GM21423 (cell line): ENCODE data around the gene CIROP.

ENCODE experiments used
- ATAC-seq: cut with Tn5 transposase; IDR thresholded peaks from one replicate; pipeline ENCODE4 v1.9.1; 2021; ENCODE audit warnings: mild to moderate bottlenecking, moderate library complexity; ENCODE audit not compliant: unreplicated experiment

The CIROP gene

DNA sequence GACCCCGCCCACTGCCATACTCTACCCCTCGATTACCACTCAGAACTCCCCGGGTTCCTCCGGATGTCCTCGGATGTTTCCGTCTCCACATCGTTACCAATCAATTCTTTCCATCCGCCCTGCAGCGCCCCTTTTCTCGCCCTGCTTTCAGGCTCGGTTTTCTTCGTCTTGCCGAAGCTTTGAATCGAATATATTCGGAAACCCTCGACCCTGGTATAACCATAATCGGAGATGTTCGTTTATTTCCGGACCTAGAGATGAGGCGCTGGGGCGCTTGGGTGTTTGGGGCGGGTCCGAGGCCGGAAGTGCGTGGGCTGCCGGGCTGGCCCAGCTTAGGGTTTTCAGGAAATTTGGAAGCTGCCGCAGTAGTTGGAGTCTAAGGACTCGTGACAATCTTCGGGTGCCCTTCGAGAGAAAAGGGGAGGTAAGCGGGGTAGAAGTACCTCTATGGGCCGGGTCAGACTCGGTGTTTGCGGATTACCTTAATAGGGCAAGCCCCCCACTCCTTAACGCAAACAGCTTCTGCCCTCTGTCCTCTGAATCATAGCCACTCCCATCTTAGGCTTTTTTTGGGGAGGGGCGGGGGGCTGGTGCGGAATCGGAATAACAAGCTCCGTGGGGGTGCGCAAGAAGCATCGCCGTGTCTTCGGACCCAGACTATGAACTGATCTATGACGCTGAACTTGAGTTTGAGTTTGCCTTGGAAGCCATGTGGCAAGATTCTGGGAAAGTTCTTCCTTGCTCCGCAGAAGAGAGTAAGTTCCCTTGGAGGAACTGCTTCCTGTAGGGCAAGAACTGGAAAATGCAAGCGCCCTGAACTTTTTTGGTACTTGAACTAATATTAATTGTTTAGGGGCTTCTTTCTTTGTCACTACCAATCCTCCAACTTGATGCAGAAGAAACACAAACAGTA lies 9.3 kb downstream of the CIROP start, which contains the start of gene C14orf119:
Gene C14orf119, plus strand, starts transcription at position 310 of the 913 bp plus-strand sequence. CDS start 2,154 bp downstream, outside the sequence.
- ATAC-seq = peak; percentile 91

- ATAC-seq = peak; percentile 33
Measured at GRCh38 chr14:23094666-23095195, 10.1 kb downstream of the CIROP start, which contains the start of gene ACIN1. Gene ACIN1, minus strand, starts transcription at chr14:23095136. Its CDS starts 24 bp downstream, at chr14:23095112.

DNA sequence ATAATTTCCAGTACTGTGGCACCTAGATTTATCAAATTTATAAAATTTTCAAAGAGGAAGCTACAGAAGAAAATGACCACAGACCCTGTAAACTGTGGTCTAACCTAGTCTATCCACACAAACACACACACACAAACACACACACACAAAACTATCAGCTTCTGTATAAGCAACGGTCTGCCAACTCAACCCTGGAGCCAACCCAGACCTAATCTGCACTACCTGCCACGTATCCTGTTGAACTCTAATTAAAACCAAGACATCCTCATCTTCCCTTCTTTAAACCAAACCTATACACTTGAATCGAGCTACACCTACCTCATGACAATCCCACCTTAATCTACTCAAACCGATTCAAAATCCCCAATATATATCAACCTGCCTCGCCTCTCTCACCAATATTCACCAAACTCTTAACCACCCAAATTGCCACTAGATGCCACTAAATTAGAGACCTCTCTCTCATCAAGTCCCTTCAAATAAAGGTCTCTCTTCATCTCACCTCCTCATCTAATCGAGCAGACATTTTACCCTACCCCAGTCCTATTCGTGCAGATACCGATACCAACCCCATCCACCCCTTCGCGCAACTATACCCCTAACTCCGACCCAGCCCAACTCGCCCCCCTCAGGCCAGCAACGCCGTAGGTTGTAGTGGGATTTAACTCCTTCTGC lies 10.7 kb downstream of the CIROP start:
- ATAC-seq = no peak

DNA sequence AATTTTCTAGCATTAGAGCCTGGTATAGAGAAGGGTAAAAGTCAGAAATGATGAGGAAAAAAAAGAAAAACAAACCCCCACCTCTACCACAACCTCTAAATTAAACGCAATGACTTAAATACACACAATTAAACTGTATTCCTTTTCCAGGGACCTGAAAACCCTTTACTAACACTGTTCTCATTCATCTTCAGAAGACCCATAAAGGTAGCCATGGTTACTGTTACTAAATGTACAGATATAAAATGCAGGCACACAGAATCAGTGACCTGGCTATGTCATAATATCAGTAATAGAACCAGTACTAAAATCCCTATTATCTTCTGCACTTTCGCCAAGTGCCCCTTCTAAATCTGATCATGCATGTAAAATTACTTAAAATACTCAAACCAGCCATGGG lies 11.3 kb downstream of the CIROP start:
- no peak for ATAC-seq

DNA sequence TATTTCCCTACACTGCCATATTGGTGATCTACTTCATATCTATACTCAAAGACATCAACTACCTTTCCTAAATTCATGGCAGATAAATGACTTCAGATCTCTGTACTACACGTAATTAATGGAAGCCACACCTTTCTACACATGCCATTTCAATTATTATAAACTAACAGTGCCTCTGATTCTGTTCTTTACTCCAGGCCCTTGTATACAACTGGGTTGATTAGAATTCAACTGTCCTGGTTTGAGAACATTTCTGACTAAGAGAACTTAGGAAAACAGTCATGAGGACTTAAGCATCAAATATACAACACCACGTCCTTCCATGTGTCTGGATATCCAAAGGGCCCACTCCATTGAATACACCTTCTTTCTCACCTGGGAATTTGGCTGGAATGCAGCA lies 11.7 kb downstream of the CIROP start:
- ATAC-seq = no peak

DNA sequence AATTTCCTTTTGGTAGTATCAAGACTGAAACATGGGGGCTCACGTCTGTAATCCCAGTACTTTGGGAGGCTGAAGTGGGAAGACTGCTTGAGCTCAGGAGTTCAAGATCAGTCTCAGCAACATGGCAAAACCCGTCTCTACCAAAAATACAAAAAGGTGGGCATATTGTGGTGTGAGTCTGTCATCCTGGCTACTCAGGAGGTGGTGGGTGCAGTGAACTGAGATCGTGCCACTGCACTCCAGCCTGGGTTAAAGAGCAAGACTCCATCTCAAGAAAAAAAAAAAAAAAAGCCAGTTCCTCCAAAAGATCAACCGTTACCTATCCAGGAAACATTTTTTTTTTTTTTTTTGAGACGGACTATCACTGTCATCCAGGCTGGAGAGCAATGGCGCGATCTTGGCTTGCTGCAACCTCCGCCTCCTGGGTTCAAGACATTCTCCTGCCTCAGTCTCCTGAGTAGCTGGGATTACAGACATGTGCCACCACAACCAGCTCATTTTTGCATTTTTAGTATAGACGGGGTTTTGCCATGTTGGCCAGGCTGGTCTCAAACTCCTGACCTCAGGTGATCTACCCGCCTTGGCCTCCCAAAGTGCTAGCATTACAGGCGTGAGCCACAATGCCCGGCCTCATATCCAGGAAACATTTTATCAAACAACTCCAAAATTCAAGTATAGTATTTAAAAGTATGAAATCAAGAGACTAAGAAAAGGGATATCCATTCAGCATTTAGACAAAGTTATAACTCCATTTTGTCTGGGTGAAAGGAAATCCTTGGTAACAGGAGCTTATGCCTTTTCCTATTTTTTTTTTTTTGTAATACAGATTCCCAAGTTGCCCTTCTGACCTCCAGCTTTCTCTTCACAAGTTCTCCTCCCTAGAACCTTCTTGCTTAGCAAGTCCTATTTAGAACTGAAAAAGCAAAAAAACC lies 13.2 kb downstream of the CIROP start:
- no peak for ATAC-seq

DNA sequence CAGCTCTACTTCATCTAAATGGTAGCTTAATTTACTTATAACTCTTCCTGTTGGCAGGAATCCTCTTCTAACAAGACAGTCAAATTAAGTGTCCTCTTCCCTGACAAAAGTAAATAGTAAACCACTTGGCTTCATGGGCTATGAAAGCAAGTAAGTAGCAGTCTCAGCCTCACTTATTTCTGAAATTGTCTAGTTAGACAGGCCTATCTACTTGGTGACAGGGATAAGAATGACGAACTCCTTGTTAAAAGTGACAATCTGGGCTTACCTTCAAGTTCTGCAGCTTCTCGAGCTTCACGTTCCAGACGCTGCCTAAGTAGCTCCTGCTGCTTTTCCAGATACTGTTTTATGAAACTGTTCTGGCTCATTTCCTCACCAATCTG lies 14.5 kb downstream of the CIROP start:
- no peak for ATAC-seq

GRCh38 chr14:23089498-23090253 lies 15.1 kb downstream of the CIROP start:
- no peak for ATAC-seq

- ATAC-seq = no peak
Measured at GRCh38 chr14:23086565-23086964, 18.2 kb downstream of the CIROP start.

DNA sequence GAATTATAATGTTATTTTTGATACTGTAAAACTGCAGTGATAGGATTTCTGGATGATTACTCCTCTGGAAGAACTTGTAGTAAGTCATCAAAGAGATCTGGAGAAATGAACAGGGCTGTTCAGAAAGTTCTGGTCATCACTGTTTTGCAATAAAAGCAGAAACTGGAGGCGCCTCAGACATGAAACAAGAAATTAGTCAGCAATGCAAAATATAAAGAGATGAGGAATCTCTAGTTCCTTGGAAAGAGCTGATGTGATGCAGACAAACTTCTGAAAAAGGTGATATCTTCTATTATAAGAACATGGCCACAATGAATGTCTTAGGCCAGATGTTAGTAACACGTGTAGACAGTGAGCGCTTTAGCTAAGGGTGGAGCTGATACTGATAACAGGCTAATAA lies 19.3 kb downstream of the CIROP start:
- no peak for ATAC-seq

- ATAC-seq = no peak
Measured at GRCh38 chr14:23080474-23080873, 24.3 kb downstream of the CIROP start.

- no peak for ATAC-seq
Measured at GRCh38 chr14:23079716-23080115, 25.1 kb downstream of the CIROP start.

GRCh38 chr14:23078692-23079116 lies 26.1 kb downstream of the CIROP start:
- no peak for ATAC-seq

DNA sequence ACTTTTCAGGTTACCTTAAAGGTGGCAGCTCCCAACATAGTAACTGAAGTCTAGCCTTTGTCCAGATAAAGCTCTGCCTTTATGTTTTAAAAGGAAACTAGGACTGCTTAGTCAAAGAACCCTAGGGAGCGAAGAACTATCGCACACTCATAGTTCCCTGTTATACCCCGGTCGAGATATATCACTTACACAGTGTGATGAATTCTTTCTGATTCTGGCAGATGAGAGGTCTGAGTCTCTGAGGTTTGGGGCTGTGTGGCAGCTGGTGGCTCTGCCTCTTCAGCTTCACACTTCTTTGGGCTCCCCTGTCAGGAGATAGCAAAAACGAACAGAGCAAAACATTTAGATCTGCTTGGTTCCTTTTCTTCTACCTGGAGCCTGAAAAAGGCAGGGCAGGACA lies 26.8 kb downstream of the CIROP start:
- ATAC-seq = no peak

- ATAC-seq = no peak
Measured at GRCh38 chr14:23076785-23077408, 27.9 kb downstream of the CIROP start.

DNA sequence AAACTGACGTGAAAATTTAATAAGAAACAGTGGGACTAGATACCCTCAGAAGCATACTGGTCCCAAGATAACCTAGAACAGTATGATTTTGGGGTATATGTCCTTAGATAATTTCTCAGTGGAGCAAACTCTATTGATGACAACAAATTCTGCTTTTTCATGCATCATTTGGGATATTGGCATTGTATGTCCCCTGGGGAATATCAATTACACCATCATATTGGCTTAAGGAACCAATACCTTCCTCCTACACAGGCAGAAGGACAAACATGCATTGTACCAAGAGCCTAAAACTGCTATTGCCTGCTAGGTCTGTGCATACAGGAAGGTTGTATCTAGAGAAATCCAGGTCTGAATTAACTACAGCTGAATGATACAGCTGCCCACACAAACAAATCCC lies 29.9 kb downstream of the CIROP start:
- ATAC-seq = no peak

- no peak for ATAC-seq
Measured at GRCh38 chr14:23071921-23072539, 32.8 kb downstream of the CIROP start.

DNA sequence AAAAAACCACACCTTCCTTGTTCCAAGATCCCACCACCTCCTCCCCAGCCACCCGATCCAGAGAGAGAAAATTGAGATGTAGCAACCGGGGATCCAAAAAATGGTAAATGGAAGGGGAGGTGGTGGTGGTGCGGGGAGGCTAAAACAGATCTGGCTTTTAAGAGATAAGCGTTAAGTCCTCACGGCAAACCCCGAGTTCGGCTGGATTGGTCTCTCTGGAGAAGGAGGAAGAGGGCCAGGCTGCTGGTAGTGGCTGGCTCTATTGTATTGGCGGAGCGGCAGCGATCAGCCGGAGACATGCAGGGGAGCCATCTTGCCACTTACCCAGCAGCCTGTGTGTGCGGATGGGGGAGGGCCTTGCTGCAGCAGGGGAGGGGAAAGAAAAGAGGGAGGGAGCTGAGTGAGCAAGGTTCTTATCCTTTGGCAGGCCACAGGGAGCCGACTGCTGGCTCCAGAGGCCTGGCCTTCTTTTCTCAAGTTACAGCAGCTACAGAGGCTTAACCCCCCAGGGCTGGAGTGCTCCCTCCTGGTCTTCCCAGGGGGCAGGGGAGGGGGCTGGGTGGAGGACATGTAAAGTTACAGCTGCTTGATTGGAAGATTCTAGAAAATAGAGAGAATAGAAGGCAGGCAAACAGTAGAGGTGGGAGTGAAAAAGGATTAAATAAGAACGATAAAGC lies 33.4 kb downstream of the CIROP start:
- ATAC-seq = peak; percentile 88
